Keratinocyte (primary cell): Measurements from ENCODE around the gene TSSC4. TPM values are rescaled to one million over a fixed set of nuclear protein-coding genes. Genes with fewer than 3 reads are reported as not detected.
A peak's percentile ranks its signal among the peaks of the same experiment; 100 is the strongest.

Experiments
- DNase-seq: peaks from one replicate; pipeline ENCODE4 v3.0.0-alpha.2; 2011; ENCODE audit warnings: low read depth, missing footprints, low spot score
- FAIRE-seq: peaks from 2 replicates; lab custom pipeline; 2011; peaks lifted over from hg19 to GRCh38; lab: Jason Lieb, UNC
- H2AFZ ChIP-seq: 2 replicates; pipeline ENCODE4 v1.6.0; 2012; ENCODE audit warnings: low read length, control low read depth, inconsistent platforms; ENCODE audit not compliant: control insufficient read depth
- H3K27ac ChIP-seq: 2 replicates; pipeline ENCODE4 v1.5.1; 2011; ENCODE audit warnings: low read length; ENCODE audit not compliant: control insufficient read depth, insufficient read depth
- H3K27me3 ChIP-seq: 3 replicates; pipeline ENCODE4 v1.6.0; 2011; ENCODE audit warnings: low read length; ENCODE audit not compliant: control insufficient read depth, insufficient read depth; ENCODE audit errors: extremely low read depth
- H3K36me3 ChIP-seq, 2 experiments: 2 replicates in 1 of 2; 3 replicates in 1 of 2; pipeline ENCODE4 v1.5.1; 2011; ENCODE audit warnings: low read length in 2 of 2, mild to moderate bottlenecking in 1 of 2; ENCODE audit not compliant: control insufficient read depth in 2 of 2, insufficient read depth in 2 of 2; ENCODE audit errors: extremely low read depth in 1 of 2
- H3K4me1 ChIP-seq: 3 replicates; pipeline ENCODE4 v1.5.1; 2011; ENCODE audit warnings: low read length; ENCODE audit not compliant: control insufficient read depth, insufficient read depth; ENCODE audit errors: extremely low read depth
- H3K4me2 ChIP-seq: 3 replicates; pipeline ENCODE4 v1.6.0; 2011; ENCODE audit warnings: low read depth, low read length; ENCODE audit not compliant: control insufficient read depth, insufficient read depth; ENCODE audit errors: extremely low read depth
- H3K4me3 ChIP-seq, 3 experiments: fragments of 200-600 bp in 1 of 3; sonication (generic) in 1 of 3; 2 replicates in 2 of 3; 3 replicates in 1 of 3; pipeline ENCODE4 v1.5.1; 2011 to 2016; ENCODE audit warnings: low read length in 3 of 3, mild to moderate bottlenecking in 3 of 3, control low read depth in 2 of 3, inconsistent platforms in 1 of 3, low read depth in 1 of 3, mixed read lengths in 1 of 3, mixed run types in 1 of 3, moderate library complexity in 1 of 3; ENCODE audit not compliant: control insufficient read depth in 2 of 3, insufficient read depth in 2 of 3; ENCODE audit errors: extremely low read depth in 1 of 3
- H3K79me2 ChIP-seq: 2 replicates; pipeline ENCODE4 v1.6.0; 2012; ENCODE audit warnings: low read length; ENCODE audit not compliant: control insufficient read depth, insufficient read depth
- H3K9ac ChIP-seq: 3 replicates; pipeline ENCODE4 v1.6.0; 2011; ENCODE audit warnings: low read length; ENCODE audit not compliant: control insufficient read depth, insufficient read depth; ENCODE audit errors: extremely low read depth
- H3K9me1 ChIP-seq: 3 replicates; pipeline ENCODE4 v1.6.0; 2011; ENCODE audit warnings: low read length; ENCODE audit not compliant: control insufficient read depth, insufficient read depth; ENCODE audit errors: extremely low read depth
- H3K9me3 ChIP-seq: 2 replicates; pipeline ENCODE4 v1.5.1; 2012; ENCODE audit warnings: low read depth, low read length; ENCODE audit not compliant: control insufficient read depth
- H4K20me1 ChIP-seq: 3 replicates; pipeline ENCODE4 v1.6.0; 2011; ENCODE audit warnings: low read length; ENCODE audit not compliant: control insufficient read depth, insufficient read depth; ENCODE audit errors: extremely low read depth
- CTCF ChIP-seq, 3 experiments: IDR thresholded peaks in 1 of 3; conservative IDR thresholded peaks in 1 of 3; optimal IDR thresholded peaks in 1 of 3; 2 replicates in 2 of 3; 3 replicates in 1 of 3; pipeline versions ENCODE3 to v1.5.1; 2011; ENCODE audit warnings: low read length in 3 of 3, mild to moderate bottlenecking in 3 of 3, moderate library complexity in 2 of 3, control low read depth in 1 of 3, inconsistent platforms in 1 of 3; ENCODE audit not compliant: insufficient read depth in 2 of 3; ENCODE audit errors: extremely low read depth in 1 of 3
- EZH2 ChIP-seq: IDR thresholded peaks from one replicate; pipeline ENCODE4 v1.6.1; 2012; ENCODE audit warnings: inconsistent platforms, mild to moderate bottlenecking, low read length, moderate library complexity
- dilution Hi-C: fragments of 300-500 bp; cut with MboI; formaldehyde crosslinking; loops from one replicate; pipeline ENCODE4 v1.7.0; 2020; ENCODE audit warnings: low sequenced_read_pairs; ENCODE audit not compliant: extremely low pct_ligation_motif_present
- polyA plus RNA-seq, 5 experiments: library from polyadenylated mRNA; depleted of rRNA in 3 of 5; stranded (reverse) in 3 of 5; stranded (forward) in 1 of 5; unstranded in 1 of 5; fragments of >200 nt; gene quantifications; 1 replicate in 1 of 5; 2 replicates in 3 of 5; 3 replicates in 1 of 5; pipeline versions ENCODE4 v1.2.1 to v1.2.3, GENCODE V29; 2011 to 2012; ENCODE audit warnings: missing spikeins in 2 of 5, low read depth in 1 of 5, low replicate concordance in 1 of 5

Gene TSSC4
- polyA plus RNA-seq, 1 donor (not counting 4 experiments of a cell fraction or from before 2014, with no cell fraction given) = 15.9 TPM

- H3K4me3 ChIP-seq = no peak overlapping the region
These were observed 10.3 kb upstream of the TSSC4 start for GRCh38 chr11:2390091-2390724.

DNA sequence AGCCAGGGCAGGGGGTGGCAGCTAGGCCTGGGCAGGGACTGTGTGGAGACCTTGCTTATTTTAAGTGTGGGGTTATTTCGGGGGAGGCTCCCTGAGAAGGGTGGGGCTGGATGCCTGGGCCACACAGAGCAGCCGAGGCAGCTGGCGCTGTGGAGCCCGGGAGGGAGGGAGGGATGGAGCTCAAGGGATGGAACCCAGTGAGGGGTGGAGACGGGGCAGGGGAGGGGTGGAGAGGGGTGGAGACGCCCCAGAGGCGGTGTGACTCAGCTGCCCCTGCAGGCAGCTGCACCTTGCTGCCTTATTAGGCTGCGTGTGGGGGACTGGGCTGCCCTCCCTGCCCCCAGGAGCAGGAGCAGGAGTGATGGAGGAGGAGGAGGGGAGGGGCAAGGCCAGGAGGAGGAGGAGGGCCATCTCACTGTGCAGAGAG lies 9.8 kb upstream of the TSSC4 start:
- TF ChIP-seq CTCF (optimal IDR thresholded peaks at IDR 0.05 in 1 of 3, IDR thresholded peaks at IDR 0.05 in 1 of 3, conservative IDR thresholded peaks at IDR 0.05 in 1 of 3; ENCODE audit: extremely low read depth in 1 of 3, insufficient read depth in 2 of 3, low read length in 3 of 3) (no peak), EZH2 (no peak)
- H3K9ac ChIP-seq = peak overlapping the region; percentile 19
- H3K36me3 ChIP-seq = peaks cover 28 to 46% of the 10 kb centered on the region in 2 experiments
- H4K20me1 ChIP-seq = peaks cover 36% of the 10 kb centered on the region
- H2AFZ ChIP-seq = no peak overlapping the region
- peak overlapping the region; percentile 51 for H3K4me2 ChIP-seq
- peaks cover 87% of the 10 kb centered on the region for H3K79me2 ChIP-seq
- peaks cover 35% of the 10 kb centered on the region for H3K4me1 ChIP-seq
- no peaks in the 10 kb centered on the region for H3K9me3 ChIP-seq
- FAIRE-seq (peak; percentile 65), DNase-seq (no peak)
- no peaks in the 10 kb centered on the region for H3K27me3 ChIP-seq
- H3K27ac ChIP-seq = peak overlapping the region; percentile 26
- dilution Hi-C loops = no loop called here
- no peaks in the 10 kb centered on the region for H3K9me1 ChIP-seq
- H3K4me3 ChIP-seq = no peak overlapping the region

More at GRCh38 chr11:2390091-2390724, 10.3 kb upstream of the TSSC4 start:
- no peaks in the 10 kb centered on the region for H3K27me3 ChIP-seq
- TF ChIP-seq CTCF (optimal IDR thresholded peaks at IDR 0.05 in 1 of 3, IDR thresholded peaks at IDR 0.05 in 1 of 3, conservative IDR thresholded peaks at IDR 0.05 in 1 of 3; ENCODE audit: extremely low read depth in 1 of 3, insufficient read depth in 2 of 3, low read length in 3 of 3) (no peak), EZH2 (no peak)
- no peaks in the 10 kb centered on the region for H3K9me3 ChIP-seq
- peak overlapping the region; percentile 19 for H3K9ac ChIP-seq
- peaks cover 30 to 45% of the 10 kb centered on the region in 2 experiments for H3K36me3 ChIP-seq
- H3K79me2 ChIP-seq = peaks cover 91% of the 10 kb centered on the region
- dilution Hi-C loops = no loop called here
- no peak overlapping the region for H2AFZ ChIP-seq
- DNase-seq (no peak), FAIRE-seq (no peak)
- H3K4me2 ChIP-seq = peak overlapping the region; percentile 51
- H3K4me1 ChIP-seq = peaks cover 37% of the 10 kb centered on the region
- H4K20me1 ChIP-seq = peaks cover 42% of the 10 kb centered on the region
- peak overlapping the region; percentile 26 for H3K27ac ChIP-seq
- H3K9me1 ChIP-seq = no peaks in the 10 kb centered on the region
